HEK293T (cell line): ENCODE measurements around the gene KIAA1328.

Experiments
- CTCF ChIA-PET: fragments of 350-600 bp; formaldehyde crosslinking; extraction: SDS; loops from one replicate; lab custom pipeline; 2021; ENCODE audit warnings: antibody characterized with exemption, inconsistent platforms; lab: Yijun Ruan, JAX
- POLR2A ChIA-PET: fragments of 350-600 bp; formaldehyde crosslinking; extraction: SDS; loops from one replicate; lab custom pipeline; 2020; ENCODE audit warnings: antibody characterized with exemption, inconsistent platforms; lab: Yijun Ruan, JAX
- DNase-seq: peaks from one replicate; pipeline ENCODE4 v3.0.0; 2012; ENCODE audit warnings: mixed read lengths; ENCODE audit errors: extremely low spot score
- ARNT ChIP-seq: fragments of 450-650 bp; IDR thresholded peaks from 2 replicates; pipeline ENCODE4 v1.6.1; 2017; ENCODE audit warnings: mild to moderate bottlenecking
- BHLHE40 ChIP-seq: fragments of 450-650 bp; IDR thresholded peaks from 2 replicates; pipeline ENCODE4 v1.6.1; 2016; ENCODE audit warnings: mild to moderate bottlenecking, moderate library complexity, borderline replicate concordance
- CTBP1 ChIP-seq: fragments of 450-650 bp; IDR thresholded peaks from 2 replicates; pipeline ENCODE4 v1.6.1; 2016; ENCODE audit warnings: borderline replicate concordance
- ELF4 ChIP-seq: fragments of 450-650 bp; IDR thresholded peaks from 2 replicates; pipeline ENCODE4 v1.6.1; 2017; ENCODE audit warnings: antibody characterized with exemption
- FOXA1 ChIP-seq: fragments of 450-650 bp; IDR thresholded peaks from 2 replicates; pipeline ENCODE4 v1.6.1; 2016; ENCODE audit warnings: mild to moderate bottlenecking
- FOXK2 ChIP-seq: fragments of 450-650 bp; IDR thresholded peaks from 2 replicates; pipeline ENCODE4 v1.6.1; 2016; ENCODE audit warnings: mild to moderate bottlenecking
- FOXM1 ChIP-seq: fragments of 450-650 bp; IDR thresholded peaks from 2 replicates; pipeline ENCODE4 v1.6.1; 2017; ENCODE audit warnings: mild to moderate bottlenecking, borderline replicate concordance
- HDGF ChIP-seq: fragments of 450-650 bp; IDR thresholded peaks from 2 replicates; pipeline ENCODE4 v1.6.1; 2017; ENCODE audit warnings: antibody characterized with exemption, borderline replicate concordance
- L3MBTL2 ChIP-seq: fragments of 450-650 bp; conservative IDR thresholded peaks from 2 replicates; pipeline ENCODE4 v1.6.1; 2016; ENCODE audit warnings: mild to moderate bottlenecking
- LEF1 ChIP-seq: fragments of 450-650 bp; IDR thresholded peaks from 2 replicates; pipeline ENCODE4 v1.6.1; 2017; ENCODE audit warnings: mild to moderate bottlenecking, borderline replicate concordance
- NFRKB ChIP-seq: fragments of 450-650 bp; IDR thresholded peaks from 2 replicates; pipeline ENCODE4 v1.6.1; 2016; ENCODE audit warnings: mild to moderate bottlenecking, moderate library complexity
- PKNOX1 ChIP-seq: fragments of 450-650 bp; IDR thresholded peaks from 2 replicates; pipeline ENCODE4 v1.6.1; 2016
- SP1 ChIP-seq: fragments of 450-650 bp; IDR thresholded peaks from 2 replicates; pipeline ENCODE4 v1.6.1; 2017
- SUZ12 ChIP-seq: fragments of 450-650 bp; IDR thresholded peaks from 2 replicates; pipeline ENCODE4 v1.6.1; 2016; ENCODE audit warnings: mild to moderate bottlenecking
- TARDBP ChIP-seq: fragments of 450-650 bp; IDR thresholded peaks from 2 replicates; pipeline ENCODE4 v1.6.1; 2016
- ZNF384 ChIP-seq: fragments of 450-650 bp; IDR thresholded peaks from 2 replicates; pipeline ENCODE4 v1.6.1; 2016

The KIAA1328 gene

GRCh38 chr18:36817039-36817438 lies 11.9 kb upstream of the KIAA1328 start:
- ChIA-PET CTCF (interaction anchor here (0.6 to 1.7 kb wide), 3 partner anchors 8 to 483 kb away, joined by 3 to 6 read pairs (median 3); partner anchors contain the start of genes KIAA1328 and TPGS2), POLR2A (interaction anchor here (1.2 kb wide), 1 partner anchor 12 kb away, joined by 5 read pairs; the partner anchor contains the start of genes KIAA1328 and TPGS2)
- TF ChIP-seq HDGF (no peak), TARDBP (no peak), FOXA1 (no peak), LEF1 (no peak), CTBP1 (no peak), SUZ12 (no peak), NFRKB (no peak), ARNT (no peak), ZNF384 (no peak), ELF4 (no peak), SP1 (no peak), PKNOX1 (no peak), L3MBTL2 (no peak), FOXM1 (no peak), FOXK2 (no peak), BHLHE40 (no peak)
- no peak for DNase-seq

- ChIA-PET POLR2A (no interaction called here), CTCF (interaction anchor here (1.4 to 1.7 kb wide), 2 partner anchors 10 kb away, joined by 4 to 6 read pairs; partner anchors contain the start of genes KIAA1328 and TPGS2)
- no peak for DNase-seq
- TF ChIP-seq NFRKB = no peak
- TF ChIP-seq ZNF384 = no peak
- no peak for TF ChIP-seq HDGF
- TF ChIP-seq TARDBP = no peak
- TF ChIP-seq BHLHE40 = no peak
- no peak for TF ChIP-seq ELF4
- TF ChIP-seq SUZ12 = no peak
These were observed 10.3 kb upstream of the KIAA1328 start for GRCh38 chr18:36818652-36819051.

GRCh38 chr18:36819621-36820020 lies 9.3 kb upstream of the KIAA1328 start:
- DNase-seq = no peak
- TF ChIP-seq ZNF384 (no peak), ARNT (no peak), L3MBTL2 (no peak), SP1 (no peak), PKNOX1 (no peak), FOXM1 (no peak), FOXK2 (no peak), CTBP1 (no peak), HDGF (no peak), SUZ12 (no peak), ELF4 (no peak), TARDBP (no peak), LEF1 (no peak)
- ChIA-PET CTCF (interaction anchor here (0.6 to 1.4 kb wide), 3 partner anchors 9 to 477 kb away, joined by 3 to 4 read pairs (median 3); partner anchors contain the start of genes KIAA1328 and TPGS2), POLR2A (interaction anchor here (1.0 kb wide), 1 partner anchor 9 kb away, joined by 3 read pairs; the partner anchor contains the start of genes KIAA1328 and TPGS2)

GRCh38 chr18:36821681-36822080 lies 7.2 kb upstream of the KIAA1328 start:
- ChIA-PET CTCF (interaction anchor here (0.9 kb wide), 1 partner anchor 9 kb away, joined by 3 read pairs; no protein-coding TSS in a partner anchor), POLR2A (no interaction called here)
- TF ChIP-seq BHLHE40 = no peak
- no peak for TF ChIP-seq SUZ12
- TF ChIP-seq CTBP1 = no peak
- no peak for TF ChIP-seq L3MBTL2
- no peak for TF ChIP-seq HDGF
- no peak for TF ChIP-seq ELF4
- TF ChIP-seq FOXK2 = no peak
- no peak for TF ChIP-seq SP1
- no peak for TF ChIP-seq NFRKB
- TF ChIP-seq LEF1 = no peak
- TF ChIP-seq FOXA1 = no peak
- no peak for TF ChIP-seq PKNOX1
- no peak for TF ChIP-seq ARNT
- TF ChIP-seq TARDBP = no peak
- no peak for TF ChIP-seq FOXM1
- DNase-seq = no peak

GRCh38 chr18:36825526-36825925 lies 3.4 kb upstream of the KIAA1328 start:
- CTCF ChIA-PET = no interaction called here
- POLR2A ChIA-PET = no interaction called here
- DNase-seq = no peak
- TF ChIP-seq PKNOX1 (no peak), SUZ12 (no peak), FOXA1 (no peak), TARDBP (no peak), ARNT (no peak), SP1 (no peak), LEF1 (no peak), HDGF (no peak), ELF4 (no peak), L3MBTL2 (no peak)
